Left hindlimb (tissue), 1 donor: Measurements from ENCODE around the gene TFCP2.
"Not testable (repeated sequence)": the region's sequence is repeated elsewhere in the genome, so short reads cannot be mapped to it uniquely, and the experiment has no call there.

Experiments
- DNase-seq: peaks from one replicate; pipeline ENCODE4 v3.0.0-alpha.2; 2018

Gene TFCP2

GRCh38 chr12:51172515-51173431, at the start of gene TFCP2:
TSS of gene TFCP2 (minus strand) at chr12:51173135. CDS start at chr12:51172422, 713 bp downstream.
- peak; percentile 96 for DNase-seq

- no peak for DNase-seq
Measured at GRCh38 chr12:51222461-51222860, 49.5 kb upstream of the TFCP2 start.

- not testable (repeated sequence) for DNase-seq
Measured at GRCh38 chr12:51219857-51220256, 46.9 kb upstream of the TFCP2 start.

GRCh38 chr12:51219322-51219721, 46.4 kb upstream of the TFCP2 start:
- DNase-seq, result no peak

GRCh38 chr12:51218607-51219161, 45.7 kb upstream of the TFCP2 start:
- no peak for DNase-seq

GRCh38 chr12:51217968-51218606, 45.2 kb upstream of the TFCP2 start, which contains the start of gene POU6F1:
TSS of gene POU6F1 (minus strand) at chr12:51218062. CDS start at chr12:51206836, 11,226 bp downstream.
- peak; percentile 88 for DNase-seq

- peak; percentile 74 for DNase-seq
Measured at GRCh38 chr12:51217133-51217967, 44.4 kb upstream of the TFCP2 start.

GRCh38 chr12:51216642-51217041, 43.7 kb upstream of the TFCP2 start:
- DNase-seq, result no peak

GRCh38 chr12:51214895-51215294, 42.0 kb upstream of the TFCP2 start:
- no peak for DNase-seq

- no peak for DNase-seq
Measured at GRCh38 chr12:51210690-51211395, 37.9 kb upstream of the TFCP2 start.

- no peak for DNase-seq
Measured at GRCh38 chr12:51209259-51209658, 36.3 kb upstream of the TFCP2 start.

- DNase-seq, result no peak
Measured at GRCh38 chr12:51208016-51208660, 35.2 kb upstream of the TFCP2 start.

- DNase-seq, result no peak
Measured at GRCh38 chr12:51205350-51205749, 32.4 kb upstream of the TFCP2 start.

GRCh38 chr12:51202718-51203117, 29.8 kb upstream of the TFCP2 start:
- DNase-seq, result no peak

- no peak for DNase-seq
Measured at GRCh38 chr12:51200806-51201205, 27.9 kb upstream of the TFCP2 start.

- no peak for DNase-seq
Measured at GRCh38 chr12:51200156-51200555, 27.2 kb upstream of the TFCP2 start.

- DNase-seq, result no peak
Measured at GRCh38 chr12:51199366-51199945, 26.5 kb upstream of the TFCP2 start.

GRCh38 chr12:51198568-51199365, 25.8 kb upstream of the TFCP2 start:
- DNase-seq, result no peak

- no peak for DNase-seq
Measured at GRCh38 chr12:51197736-51198567, 25.0 kb upstream of the TFCP2 start.
